Upper lobe of right lung (tissue), 1 donor: Measurements from ENCODE around the gene APOBEC3F. TPM values are rescaled to one million over a fixed set of nuclear protein-coding genes. Genes with fewer than 3 reads are reported as not detected.

Experiments
- ATAC-seq: fragments of 200-7000 bp; cut with Tn5 transposase; one replicate; pipeline ENCODE4 v1.9.1; 2020; ENCODE audit warnings: mild to moderate bottlenecking, moderate library complexity
- DNase-seq: peaks from one replicate; pipeline ENCODE4 v3.0.0-alpha.2; 2020
- H3K27ac ChIP-seq: fragments of 200-600 bp; one replicate; pipeline ENCODE4 v1.8.0; 2022
- H3K27me3 ChIP-seq: fragments of 200-600 bp; one replicate; pipeline ENCODE4 v1.8.0; 2022; ENCODE audit warnings: mild to moderate bottlenecking
- H3K36me3 ChIP-seq: fragments of 200-600 bp; one replicate; pipeline ENCODE4 v1.8.0; 2022
- H3K4me1 ChIP-seq: fragments of 200-600 bp; one replicate; pipeline ENCODE4 v1.8.0; 2022
- H3K4me3 ChIP-seq: fragments of 200-600 bp; one replicate; pipeline ENCODE4 v1.8.0; 2022; ENCODE audit warnings: mild to moderate bottlenecking
- H3K9me3 ChIP-seq: fragments of 200-600 bp; one replicate; pipeline ENCODE4 v1.8.0; 2022
- CTCF ChIP-seq: fragments of 200-600 bp; IDR thresholded peaks from one replicate; pipeline ENCODE4 v1.8.0; 2022; ENCODE audit warnings: antibody characterized with exemption
- intact Hi-C: fragments of 100-400 bp; cut with DNase I; formaldehyde crosslinking; loops from one replicate; pipeline ENCODE4 v1.11.0; 2022
- total RNA-seq: library from RNA; stranded (reverse); fragmentation: NEBNext Ultra II Directional; extraction: Animal tissue kit (Norgen Biotek cat#: 25700); gene quantifications from one replicate; pipeline ENCODE4 v1.2.1, GENCODE V29; 2021
- donor health status: DM: no; HTN: yes; CAD: no; lungs with severe emphysema.

Gene APOBEC3F
- total RNA-seq, 1 donor from 2014 or later, result 9.0 TPM

GRCh38 chr22:39090426-39091064 lies 49.9 kb downstream of the APOBEC3F start:
- intact Hi-C loops, result no loop called here
- peak; percentile 65 for ATAC-seq
- no peak for DNase-seq
- no peak for TF ChIP-seq CTCF
- no peaks in the 10 kb centered on the region for H3K4me1 ChIP-seq
- no peaks in the 10 kb centered on the region for H3K27me3 ChIP-seq
- H3K4me3 ChIP-seq, result no peak overlapping the region
- peak overlapping the region; percentile 33 for H3K27ac ChIP-seq
- H3K9me3 ChIP-seq, result no peaks in the 10 kb centered on the region
- H3K36me3 ChIP-seq, result no peaks in the 10 kb centered on the region

DNA sequence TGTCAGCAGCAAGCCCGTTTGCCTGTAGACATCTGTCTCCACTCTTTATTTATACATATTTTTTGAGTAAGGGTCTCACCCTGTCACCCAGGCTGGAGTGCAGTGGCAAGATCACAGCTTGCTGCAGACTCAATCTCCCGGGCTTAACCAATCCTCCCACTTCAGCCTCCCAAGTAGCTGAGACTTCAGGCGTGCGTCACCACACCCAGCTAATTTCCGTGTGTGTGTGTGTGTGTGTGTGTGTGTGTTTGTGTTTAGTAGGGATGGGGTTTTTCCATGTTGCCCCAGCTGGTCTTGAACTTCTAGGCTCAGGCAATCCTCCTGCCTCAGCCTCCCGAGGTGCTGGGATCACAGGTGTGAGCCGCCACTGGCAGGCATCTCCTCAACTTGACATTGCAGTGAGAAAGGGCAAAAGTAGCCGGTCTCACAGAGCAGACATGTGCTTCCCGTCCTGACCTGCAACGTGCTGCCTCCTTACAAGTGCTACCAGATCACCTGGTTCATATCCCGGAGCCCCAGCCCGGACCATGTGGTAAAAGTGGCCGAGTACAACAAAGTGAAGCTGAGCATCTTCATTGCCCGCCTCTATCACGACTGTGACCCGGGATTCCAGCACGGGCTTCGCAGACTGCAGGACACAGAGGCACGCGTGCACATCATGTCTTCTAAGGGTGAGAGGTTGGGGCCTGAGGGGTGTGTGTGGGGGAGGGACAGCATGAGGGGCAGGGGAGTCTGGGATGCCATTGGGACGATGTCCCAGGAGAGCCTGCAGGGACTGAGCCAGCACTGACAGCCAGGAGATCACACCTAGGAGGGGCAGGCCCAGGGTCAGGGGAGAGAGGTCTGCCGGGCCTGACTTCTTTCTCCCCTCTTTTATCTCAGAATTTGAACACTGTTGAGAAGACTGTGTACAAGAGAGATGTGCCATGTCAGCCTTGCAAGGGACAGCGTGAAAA lies 50.7 kb downstream of the APOBEC3F start:
- no peak overlapping the region for H3K4me3 ChIP-seq
- H3K27ac ChIP-seq, result peak overlapping the region; percentile 30
- intact Hi-C loops, result no loop called here
- no peaks in the 10 kb centered on the region for H3K36me3 ChIP-seq
- H3K4me1 ChIP-seq, result peaks cover 3% of the 10 kb centered on the region
- no peak for TF ChIP-seq CTCF
- no peaks in the 10 kb centered on the region for H3K9me3 ChIP-seq
- ATAC-seq (no peak), DNase-seq (no peak)
- no peaks in the 10 kb centered on the region for H3K27me3 ChIP-seq

DNA sequence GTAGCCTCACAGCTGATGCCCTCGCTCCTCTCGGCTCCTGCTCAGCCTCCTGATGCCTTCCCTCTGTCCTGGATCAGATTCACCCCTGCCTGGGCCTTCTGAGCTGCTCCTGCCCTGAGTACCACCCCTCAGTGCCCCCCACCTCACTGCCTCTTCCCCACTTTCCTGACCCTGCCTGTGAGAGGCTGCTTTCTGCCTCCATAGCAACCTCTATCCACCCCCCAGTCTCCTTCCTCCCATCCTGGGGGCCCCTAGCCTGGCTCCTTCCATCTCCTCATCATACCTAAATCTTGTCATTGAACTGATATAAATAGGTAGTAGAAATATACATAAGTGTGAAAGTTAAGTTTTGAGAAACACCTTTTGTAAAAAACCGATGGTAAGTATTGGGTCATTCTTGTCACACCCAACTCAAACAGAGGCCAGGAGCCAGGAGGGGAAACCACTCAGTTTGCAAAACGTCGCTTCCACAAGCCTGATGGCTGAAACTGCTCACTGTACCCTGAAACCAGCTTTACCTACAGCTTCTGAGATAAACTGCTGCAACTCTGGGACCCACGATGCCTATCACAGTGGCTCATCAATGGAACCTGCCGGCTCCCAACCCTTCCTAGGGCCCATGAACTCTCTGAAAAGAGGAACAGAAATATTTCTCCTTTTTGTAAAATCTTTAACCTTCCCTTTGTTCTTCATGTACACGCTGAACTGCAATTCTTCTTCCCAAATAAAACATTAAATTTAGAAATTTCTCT lies 51.6 kb downstream of the APOBEC3F start:
- ATAC-seq (no peak), DNase-seq (no peak)
- intact Hi-C loops, result no loop called here
- no peak overlapping the region for H3K4me3 ChIP-seq
- H3K27me3 ChIP-seq, result no peaks in the 10 kb centered on the region
- H3K4me1 ChIP-seq, result peaks cover 11% of the 10 kb centered on the region
- no peak for TF ChIP-seq CTCF
- H3K9me3 ChIP-seq, result no peaks in the 10 kb centered on the region
- peak overlapping the region; percentile 11 for H3K27ac ChIP-seq
- H3K36me3 ChIP-seq, result no peaks in the 10 kb centered on the region

DNA sequence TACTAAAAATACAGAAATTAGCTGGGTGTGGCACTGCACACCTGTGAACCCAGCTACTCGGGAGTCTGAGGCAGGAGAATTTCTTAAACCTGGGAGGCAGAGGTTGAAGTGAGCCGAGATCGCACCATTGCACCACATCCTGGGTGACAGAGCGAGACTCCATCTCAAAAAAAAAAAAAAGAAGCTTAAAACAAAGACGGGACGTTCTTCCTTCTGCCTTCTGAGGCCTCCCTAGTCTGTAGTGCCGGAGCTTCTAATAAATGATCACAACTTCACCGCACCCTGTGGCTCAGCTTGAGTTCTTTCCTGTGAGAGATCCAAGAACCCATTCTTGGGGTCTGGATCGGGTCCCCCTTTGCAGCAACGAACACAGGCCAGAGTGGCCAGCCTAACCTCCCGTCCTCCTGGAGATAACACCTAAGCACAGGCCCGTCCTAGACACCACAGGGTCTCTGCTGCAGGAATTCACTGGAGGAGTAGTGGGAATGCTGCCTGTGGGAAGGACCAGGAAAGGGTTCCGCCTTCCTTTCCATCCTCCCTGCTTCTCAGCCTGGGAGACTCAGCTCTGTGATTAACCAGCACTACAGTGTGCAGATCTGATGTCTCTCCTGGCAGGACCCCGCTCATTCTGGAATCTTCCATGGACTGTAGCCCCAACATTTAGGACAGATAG lies 54.2 kb downstream of the APOBEC3F start:
- Histone ChIP-seq H3K27me3 (no peaks in the 10 kb centered on the region), H3K9me3 (no peaks in the 10 kb centered on the region), H3K4me1 (peaks cover 19% of the 10 kb centered on the region), H3K27ac (peak overlapping the region; percentile 36), H3K4me3 (no peak overlapping the region), H3K36me3 (no peaks in the 10 kb centered on the region)
- ATAC-seq, result no peak
- TF ChIP-seq CTCF, result no peak
- intact Hi-C loops, result no loop called here
- DNase-seq, result no peak

- DNase-seq (no peak), ATAC-seq (no peak)
- no peaks in the 10 kb centered on the region for H3K27me3 ChIP-seq
- no peak for TF ChIP-seq CTCF
- H3K27ac ChIP-seq, result no peak overlapping the region
- H3K36me3 ChIP-seq, result no peaks in the 10 kb centered on the region
- intact Hi-C loops, result no loop called here
- H3K9me3 ChIP-seq, result no peaks in the 10 kb centered on the region
- H3K4me1 ChIP-seq, result peaks cover 19% of the 10 kb centered on the region
- H3K4me3 ChIP-seq, result no peak overlapping the region
These were observed 55.3 kb downstream of the APOBEC3F start for GRCh38 chr22:39095971-39096370.
